Activated gamma-delta T cell treated with Interleukin-2 at 50 U/mL for 16 hours (primary cell): Measurements from ENCODE around the gene CHEK1.
A peak's percentile ranks its signal among the peaks of the same experiment; 100 is the strongest.

Source experiments
- DNase-seq: peaks from one replicate; pipeline ENCODE4 v3.0.0-alpha.2; 2020

The CHEK1 gene

DNA sequence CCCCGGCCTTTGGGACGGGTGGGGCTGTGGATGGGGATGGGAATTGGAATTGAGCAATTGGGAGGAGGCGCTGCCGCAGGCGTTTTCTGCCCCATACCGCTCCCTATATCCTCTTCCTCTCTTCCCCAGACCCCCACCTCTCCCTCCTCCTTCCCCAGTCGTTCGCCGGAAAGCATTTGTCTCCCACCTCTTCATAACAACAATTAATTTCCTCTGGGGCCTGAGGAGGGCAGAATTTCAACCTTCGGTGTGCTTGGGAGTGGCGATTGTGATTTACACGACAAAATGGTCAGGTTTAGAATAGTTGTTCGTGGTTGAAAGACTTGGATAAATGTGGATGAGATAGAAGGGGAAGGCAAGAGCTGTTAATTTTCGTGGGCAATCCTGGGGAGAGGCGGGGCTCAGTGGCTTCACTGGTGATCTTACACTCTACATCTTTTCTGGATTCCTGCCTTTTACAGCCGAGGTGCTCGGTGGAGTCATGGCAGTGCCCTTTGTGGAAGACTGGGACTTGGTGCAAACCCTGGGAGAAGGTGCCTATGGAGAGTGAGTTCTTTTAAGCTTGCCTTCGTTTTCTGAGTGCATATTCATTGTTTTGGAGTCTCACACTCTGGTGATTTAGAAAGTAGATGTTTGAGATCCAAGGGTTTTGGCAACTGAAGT, 1.5 kb downstream of the CHEK1 start:
- DNase-seq, result peak; percentile 29

DNA sequence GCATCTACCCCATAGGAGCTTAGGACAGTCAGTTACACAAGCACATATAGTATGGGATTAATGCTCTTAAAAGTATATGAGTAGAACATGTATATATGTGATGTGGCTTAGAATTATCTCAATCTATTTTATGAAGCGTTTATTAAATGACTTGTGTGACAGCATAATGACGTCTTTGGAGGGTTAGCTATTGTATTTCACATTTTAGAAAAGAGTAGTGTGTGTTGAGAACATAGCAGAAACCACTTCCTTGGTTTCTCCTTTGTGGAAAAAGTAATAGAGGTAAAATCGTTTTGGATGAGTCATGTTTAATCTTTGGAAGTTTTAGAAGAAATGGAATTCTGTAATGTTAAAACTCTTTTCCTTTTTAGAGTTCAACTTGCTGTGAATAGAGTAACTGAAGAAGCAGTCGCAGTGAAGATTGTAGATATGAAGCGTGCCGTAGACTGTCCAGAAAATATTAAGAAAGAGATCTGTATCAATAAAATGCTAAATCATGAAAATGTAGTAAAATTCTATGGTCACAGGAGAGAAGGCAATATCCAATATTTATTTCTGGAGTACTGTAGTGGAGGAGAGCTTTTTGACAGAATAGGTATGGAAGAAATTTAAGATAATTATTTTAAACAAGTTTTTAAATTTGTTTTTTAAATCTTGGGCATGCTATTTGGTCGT, 2.4 kb downstream of the CHEK1 start:
- no peak for DNase-seq

DNA sequence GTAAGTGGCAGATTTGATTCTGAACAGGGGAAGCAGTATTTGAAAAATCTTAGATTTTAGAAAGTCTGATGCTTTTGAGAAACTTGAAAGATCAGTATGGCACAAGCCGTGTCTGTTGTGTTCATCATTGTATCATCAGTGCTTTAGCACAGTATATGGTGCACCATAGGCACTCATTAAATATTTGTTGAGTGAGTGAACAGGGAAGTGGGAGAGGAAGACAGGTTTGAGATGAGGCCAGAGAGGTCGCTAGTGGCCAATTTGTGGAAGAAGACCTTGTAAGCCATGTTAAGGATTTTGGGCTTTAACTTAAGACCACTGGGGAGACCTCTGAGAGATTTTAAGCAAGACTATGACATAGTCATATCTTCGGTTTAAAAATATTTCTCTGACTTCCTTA, 12.9 kb downstream of the CHEK1 start:
- DNase-seq, result no peak

DNA sequence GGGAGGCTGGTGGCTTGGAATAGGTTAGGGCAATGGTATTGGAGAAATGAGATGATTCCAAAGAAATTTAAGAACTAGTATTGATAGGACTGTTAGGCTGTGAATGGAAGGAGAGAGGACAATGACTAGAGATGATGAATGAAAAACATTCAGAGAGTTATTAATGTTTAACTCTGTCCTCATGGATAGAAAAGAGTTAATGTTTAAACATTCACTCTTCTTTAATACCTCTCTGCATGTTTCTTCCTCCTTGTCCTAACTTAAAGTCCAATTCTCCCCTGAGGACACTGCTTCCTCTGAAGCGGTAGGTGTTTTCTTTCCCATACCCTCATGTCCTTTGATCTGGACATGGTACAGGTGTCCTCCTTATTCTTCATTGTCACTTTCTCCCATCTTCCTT, 13.4 kb downstream of the CHEK1 start:
- no peak for DNase-seq

DNA sequence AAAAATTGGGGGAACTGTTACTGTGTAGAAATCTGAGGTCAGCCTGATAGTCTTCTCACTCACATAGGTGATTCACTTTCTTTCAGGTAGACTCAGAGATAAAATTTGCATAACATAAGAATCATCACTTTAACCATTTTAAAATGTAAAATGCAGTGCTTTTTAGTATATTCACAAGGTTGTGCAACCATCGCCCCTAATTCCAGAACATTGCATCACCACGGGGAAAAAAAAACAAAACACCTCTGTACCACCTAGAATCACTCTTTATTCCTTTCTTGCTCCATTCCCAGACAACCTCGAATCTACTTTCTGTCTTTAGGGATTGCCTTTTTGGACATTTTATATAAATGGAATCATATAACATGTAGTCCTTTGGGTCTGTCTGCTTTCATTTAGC, 20.9 kb downstream of the CHEK1 start:
- no peak for DNase-seq

DNA sequence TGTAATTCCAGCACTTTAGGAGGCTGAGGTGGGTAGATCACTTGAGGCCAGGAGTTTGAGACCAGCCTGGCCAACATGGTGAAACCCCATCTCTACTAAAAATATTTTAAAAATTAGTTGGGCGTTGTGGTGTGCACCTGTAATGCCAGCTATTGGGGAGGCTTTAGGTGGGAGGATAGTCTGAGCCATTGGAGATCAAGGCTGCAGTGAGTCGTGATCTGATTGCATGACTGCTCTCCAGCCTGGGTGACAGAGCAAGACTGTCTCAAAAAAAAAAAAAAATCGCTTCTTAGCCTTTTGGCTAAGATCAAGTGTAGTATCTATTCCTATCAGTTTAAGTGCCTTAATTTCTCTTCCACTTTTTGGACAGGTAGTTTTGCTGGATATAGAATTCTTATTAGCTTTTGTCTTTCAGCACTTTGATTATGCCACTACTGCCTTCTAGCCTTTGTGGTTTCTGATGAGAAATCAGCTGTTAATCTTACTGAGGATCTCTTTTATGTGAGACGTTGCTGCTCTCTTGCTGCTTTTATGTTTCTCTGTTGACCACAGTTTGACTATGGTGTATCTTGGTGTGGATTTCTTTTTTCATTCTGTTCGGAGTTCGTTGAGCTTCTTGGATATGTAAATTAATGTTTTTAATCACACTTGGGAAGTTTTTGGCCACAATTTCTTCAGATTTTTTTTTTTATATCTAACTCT, 24.7 kb downstream of the CHEK1 start:
- DNase-seq, result no peak

DNA sequence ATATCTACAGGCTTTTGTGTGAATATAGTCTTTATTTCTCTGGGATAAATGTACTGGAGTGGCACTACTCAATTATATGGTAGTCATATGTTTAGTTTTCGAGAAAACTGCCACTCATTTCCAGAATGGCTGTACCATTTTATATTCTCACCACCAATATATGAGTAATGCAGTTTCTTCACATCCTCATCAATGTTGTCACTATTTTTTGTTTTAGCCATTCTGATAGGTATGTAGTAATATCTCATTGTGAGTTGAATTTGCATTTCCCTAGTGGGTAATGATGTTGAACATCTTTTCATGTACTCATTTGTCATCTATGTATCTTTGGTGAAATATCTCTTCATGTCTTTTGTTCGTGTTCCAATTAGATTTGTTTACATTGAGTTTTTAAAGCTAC, 37.7 kb downstream of the CHEK1 start:
- no peak for DNase-seq

DNA sequence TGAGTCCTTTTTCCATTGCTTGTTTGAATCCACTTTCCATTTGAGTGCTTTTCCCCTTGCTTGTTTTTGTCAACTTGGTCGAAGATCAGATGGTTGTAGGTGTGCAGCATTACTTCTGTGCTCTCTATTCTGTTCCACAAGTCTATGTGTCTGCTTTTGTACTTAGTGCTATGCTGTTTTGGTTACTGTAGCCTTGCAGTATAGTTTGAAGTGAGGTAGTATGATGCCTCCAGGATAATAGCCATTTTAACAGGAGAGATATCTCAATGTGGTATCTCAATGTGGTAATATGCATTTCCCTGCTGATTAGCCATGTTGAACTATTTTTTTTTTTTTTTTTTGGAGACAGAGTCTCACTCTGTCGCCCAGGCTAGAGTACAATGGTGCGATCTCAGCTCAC, 38.9 kb downstream of the CHEK1 start:
- no peak for DNase-seq

DNA sequence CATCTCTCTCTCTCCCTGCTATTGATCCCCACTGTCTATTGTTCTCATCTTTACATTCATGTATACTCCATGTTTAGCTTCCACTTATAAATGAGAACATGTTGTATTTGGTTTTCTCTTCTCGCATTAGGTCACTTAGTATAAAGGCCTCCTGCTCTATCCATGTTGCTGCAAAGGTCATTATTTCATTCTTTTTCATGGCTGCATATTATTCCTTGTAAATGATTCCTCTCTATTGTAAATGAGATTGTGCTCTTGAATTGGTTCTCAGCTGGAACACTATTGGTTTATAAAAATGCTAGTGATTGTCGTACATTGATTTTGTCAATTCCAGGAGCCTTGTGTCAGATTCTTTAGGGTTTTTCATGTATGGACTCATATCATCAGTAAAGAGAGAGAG, 42.2 kb downstream of the CHEK1 start:
- DNase-seq, result no peak

DNA sequence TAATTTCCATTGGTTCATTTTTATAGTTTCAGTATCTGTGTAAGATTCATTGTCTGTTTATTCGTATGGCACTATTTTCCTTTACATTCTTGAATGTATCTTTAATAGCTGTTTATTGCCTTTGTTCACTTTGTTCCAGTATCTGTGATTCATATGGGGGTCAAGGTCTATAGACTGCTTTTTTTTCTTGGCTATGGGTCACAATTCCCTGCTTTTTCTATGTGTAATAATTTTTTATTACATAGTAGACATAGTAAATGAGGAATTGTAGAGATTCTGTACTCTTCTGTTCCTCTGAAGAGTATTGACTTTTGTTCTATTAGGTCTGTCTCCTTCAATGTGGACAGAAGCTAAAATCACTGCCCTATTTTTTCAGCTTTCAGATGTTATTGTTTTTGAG, 45.2 kb downstream of the CHEK1 start:
- DNase-seq, result no peak

DNA sequence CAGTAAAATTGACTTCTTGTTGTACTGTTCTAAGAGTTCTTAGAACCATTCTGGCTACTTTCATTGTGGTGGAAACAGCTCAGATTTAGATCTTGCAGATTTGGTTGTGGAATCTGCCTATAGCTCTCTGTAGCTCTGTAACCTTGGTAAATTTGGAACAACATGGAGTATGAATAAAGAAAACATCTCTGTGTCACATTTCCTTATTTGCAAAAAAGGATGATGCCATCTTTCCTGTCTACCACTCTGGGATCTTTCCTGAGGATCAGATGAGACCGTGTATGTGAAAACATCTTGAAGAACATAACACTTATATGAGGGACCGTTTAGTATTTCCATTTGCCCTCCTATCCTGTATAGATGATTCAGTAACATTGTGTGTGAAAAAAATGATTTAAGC, 46.6 kb downstream of the CHEK1 start:
- no peak for DNase-seq

DNA sequence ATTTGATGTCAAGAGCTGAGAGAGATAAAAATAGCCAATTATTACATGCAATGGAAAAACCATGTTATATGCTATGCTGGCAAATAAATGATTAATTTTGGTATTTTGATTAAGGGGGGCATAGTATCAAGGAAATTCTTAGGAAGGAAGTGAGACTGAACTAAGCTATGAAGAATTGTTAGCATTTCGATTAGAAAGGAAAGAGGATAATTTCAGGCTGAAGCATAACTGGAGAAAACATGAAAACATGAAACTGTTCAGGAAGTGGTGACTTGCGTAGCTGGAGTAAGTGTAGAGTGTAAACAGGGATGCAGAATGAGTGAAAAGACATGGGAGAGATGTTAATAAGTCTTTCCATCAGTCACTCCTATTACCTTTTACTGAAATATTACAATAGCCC, 49.2 kb downstream of the CHEK1 start:
- DNase-seq, result no peak

DNA sequence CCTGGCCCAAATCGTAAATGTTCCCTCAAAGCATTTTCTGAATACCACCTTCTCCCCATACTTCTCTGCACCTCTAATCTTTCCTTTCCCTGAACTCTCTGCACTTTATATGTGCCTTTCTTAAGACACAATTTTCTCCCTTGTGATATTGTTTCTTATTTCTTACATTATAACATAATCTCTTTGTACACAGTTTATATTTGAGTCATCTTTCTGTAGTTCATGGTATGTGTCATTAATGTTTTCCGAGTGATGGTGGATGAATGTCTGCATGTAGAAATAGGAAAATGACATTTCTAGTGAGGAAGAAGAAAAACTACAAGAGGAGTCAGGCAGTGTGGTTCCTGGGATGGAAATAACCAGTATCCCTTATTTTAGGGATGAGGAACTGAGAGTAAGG, 50.2 kb downstream of the CHEK1 start:
- DNase-seq, result no peak

DNA sequence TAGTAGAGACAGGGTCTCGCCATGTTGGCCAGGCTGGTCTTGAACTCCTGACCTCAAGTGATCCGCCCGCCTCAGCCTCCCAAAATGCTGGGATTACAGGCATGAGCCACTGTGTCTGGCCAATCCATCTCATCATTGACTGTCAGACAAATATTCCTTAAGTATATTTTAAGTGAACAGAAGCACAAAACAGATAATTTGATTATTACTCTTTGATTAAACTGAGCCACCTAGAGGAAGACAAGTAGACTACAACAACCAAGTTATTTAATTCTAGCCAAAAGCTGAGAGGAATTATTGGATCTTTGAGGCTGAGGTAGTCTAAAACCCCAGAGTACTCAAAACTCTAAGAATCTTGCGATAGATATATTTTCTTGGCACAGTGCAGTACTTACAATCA, 54.4 kb downstream of the CHEK1 start:
- no peak for DNase-seq

DNA sequence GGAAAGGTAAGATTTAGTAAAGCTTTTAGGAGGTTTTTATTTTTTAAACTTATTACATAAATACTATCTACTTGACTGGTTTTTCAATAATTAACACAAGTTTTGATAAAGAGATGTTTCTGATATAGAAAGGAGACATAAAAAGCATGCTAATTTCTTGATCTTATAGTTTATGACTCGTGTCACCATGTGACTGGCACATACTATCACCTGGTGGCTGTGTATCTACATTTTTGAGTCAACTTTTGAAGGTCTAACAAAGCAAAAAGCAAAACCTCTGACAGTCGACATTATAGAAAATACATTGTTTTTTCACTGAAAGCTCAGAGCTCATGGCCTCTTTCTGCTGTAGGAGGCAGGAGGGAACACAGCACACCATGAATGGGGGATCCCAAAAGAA, 54.9 kb downstream of the CHEK1 start:
- DNase-seq, result no peak

DNA sequence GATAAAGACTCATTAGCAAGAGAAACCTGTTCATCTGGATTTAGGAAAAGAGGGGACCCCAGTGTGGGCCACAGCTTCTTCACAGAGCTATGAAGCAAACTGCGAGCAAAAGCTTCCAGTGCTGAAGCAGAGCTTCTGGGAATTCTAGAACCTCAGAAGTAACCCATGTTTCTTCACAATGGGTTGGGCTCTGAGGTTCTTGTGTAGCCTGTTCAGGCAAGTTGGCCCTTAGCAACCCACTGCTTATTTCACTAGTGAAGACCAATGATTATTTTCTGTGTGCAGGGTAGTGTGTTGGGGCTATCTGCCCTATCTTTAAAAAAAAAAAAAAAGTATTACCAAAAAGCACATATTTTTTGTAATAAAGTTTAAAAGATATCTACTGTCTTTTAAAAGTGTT, 55.8 kb downstream of the CHEK1 start, which contains the start of gene ACRV1:
TSS of gene ACRV1 (minus strand) at position 101 of the 400 bp plus-strand sequence. CDS start at position 34, 67 bp downstream.
- no peak for DNase-seq

DNA sequence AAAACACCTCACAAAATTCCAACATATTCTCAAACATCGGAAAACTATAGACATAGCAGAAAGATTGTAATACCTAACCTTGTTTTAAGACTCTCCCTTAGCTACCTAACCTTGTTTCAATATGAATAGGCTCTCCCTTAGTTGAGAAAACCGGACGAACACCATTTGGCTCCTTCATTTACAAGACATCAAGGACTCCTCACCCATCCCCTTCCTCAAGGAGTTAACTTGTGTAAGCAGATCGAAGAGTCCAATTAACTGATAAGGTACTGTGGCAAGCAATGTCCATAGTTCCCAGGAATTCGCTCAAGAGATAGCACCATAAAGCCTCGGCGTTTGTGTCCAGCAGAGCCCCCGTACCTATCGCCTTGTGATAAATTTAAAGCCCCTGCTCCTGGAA, 60.3 kb downstream of the CHEK1 start:
- DNase-seq, result no peak

DNA sequence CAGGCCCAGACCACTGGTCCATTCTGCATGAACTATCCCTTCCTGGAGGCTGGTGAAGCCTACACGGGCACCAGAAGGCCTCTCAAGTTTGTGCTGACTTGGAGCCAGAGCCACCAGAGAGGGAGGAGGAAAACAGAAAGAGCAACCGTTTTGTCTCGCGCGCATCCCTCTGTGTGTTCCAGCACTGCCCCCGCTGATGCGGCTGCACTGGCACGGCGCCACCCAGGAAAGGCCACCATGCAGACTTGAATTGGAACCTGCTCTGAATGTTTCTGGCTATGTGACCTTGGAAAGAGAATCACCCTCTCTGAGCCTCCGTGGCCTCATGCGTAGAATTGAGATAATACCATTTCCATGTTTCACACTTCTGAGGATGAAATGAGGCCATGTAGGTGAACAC, 63.1 kb downstream of the CHEK1 start:
- no peak for DNase-seq

DNA sequence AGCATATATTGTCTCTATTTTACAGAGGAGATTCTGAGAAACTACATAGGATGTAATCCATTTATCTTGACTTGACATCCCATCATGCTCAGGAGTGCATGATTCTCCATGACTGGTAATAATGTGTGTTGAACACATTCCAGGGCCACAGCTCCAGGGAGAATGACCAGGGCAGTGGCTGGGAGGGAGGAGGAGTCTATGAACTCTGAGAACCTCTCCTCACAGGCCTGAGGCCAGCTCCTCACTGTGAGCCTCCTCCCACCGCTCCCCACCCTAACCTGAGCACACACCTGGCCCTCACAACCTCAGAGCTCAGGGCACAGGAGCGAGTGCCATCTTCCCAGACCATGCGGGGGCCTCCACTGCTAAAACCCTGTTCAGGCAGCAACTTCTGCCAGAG, 63.7 kb downstream of the CHEK1 start:
- no peak for DNase-seq

DNA sequence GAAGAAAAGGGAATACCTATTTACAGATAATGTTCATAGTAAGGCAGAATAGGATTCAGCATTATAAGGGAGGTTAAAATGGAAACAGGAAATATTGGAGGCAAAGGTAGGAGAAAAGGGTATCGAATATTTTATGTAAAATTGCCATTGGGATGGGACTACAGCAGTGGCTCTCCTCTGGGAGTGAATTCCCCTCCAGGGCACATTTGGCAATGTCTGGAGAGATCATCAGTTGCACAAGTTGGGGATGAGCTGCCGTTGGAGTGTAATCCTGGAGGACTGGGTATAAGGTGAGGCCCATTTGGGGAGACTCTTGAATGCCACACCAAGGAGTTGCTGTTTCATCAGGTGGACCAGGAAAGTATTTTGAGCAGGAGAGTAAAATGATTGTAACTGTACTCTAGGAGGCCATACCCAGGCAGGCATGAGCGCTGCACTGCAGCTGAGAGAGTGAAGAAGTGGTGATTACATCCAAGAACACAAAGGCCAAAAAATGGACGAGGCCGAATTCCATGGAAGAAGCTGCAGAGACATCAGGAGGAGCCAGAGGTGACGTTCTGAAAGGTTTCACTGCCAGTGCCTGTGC, 64.4 kb downstream of the CHEK1 start:
- DNase-seq, result no peak

DNA sequence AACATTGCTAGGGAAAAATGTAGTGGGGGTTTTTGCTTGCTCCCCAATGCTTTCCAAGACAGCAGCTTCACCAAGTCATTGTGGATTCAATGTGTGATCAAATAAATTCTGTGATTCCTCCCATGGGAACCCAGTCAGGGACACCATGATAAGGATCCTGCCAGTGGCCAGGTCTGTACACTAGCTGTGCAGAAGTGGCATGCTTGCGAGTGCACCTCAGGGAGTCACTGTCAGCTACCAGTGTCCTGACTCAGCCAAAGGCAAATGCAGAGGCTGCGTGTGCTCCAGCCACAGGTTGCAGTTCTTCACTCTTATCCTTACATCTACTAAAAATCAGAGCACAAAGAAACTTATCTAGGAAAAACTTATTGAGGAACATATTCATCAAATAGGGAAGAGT, 65.0 kb downstream of the CHEK1 start:
- no peak for DNase-seq

DNA sequence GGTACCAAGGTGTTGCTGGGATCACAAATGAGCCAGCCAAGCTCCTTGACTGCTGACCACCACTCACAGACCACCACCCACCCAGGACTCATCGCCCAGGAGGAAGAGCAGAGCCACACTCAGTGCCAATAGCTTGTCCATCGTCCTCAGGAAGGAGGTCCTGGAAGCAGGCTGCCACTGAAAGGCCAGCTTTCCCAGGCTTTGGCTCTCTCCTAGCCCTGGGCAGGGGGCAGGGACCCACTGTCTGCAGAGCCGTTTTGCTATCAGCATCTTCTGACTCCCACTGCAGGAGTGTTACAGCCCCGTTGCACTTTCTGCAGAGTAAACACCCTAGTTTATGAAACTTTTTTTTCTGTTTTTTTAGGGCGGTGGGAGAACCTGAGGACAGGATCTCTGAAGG, 67.9 kb downstream of the CHEK1 start:
- no peak for DNase-seq

DNA sequence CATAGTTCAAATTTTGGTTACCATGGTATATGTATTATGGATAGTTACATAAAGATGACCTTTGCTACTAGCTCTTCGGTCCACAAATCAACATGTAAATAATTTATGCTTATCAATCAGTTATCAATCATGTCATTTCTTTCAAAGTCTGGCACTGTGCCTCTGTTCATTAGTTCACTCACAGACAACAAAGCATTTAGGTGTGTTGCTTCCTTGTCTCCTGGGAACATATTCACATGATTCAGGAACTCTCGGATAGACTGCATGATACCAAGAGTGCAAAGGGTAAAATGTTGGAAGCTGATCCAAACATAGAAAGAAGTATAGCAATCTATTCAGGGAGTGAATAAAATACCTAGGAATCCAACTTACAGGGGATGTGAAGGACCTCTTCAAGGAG, 70.0 kb downstream of the CHEK1 start:
- no peak for DNase-seq

DNA sequence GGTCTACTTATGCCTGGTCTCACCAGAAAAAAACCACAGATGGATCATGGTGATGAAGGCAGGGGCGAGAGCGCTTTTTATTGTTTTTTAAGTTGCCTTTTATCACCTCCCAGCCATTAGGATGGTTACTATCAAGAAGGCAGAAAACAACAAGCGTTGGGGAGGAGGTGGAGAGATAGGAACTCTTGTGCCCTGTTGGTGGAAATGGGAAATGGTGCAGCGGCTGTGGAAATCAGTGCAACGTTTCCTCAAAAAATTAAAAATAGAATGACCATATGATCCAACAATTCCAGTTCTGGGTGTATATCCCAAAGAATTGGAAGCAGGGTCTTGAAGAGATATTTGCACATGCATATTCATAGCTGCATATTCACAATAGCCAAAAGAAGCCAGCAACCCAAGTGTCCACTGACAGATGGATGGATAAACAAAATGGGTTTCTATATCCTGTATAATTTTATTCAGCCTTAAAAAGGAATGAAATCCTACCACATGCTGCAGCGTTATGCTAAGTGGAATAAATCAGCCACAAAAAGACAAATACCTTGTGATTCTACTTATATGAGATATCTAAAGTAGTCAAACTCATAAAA, 76.2 kb downstream of the CHEK1 start:
- no peak for DNase-seq
